Gastrocnemius medialis (tissue), 4 donors: ENCODE data around the gene FKBP5.

Experiments
- POLR2A ChIP-seq, 2 donors: fragments of 450-650 bp; IDR thresholded peaks; one replicate each; pipeline ENCODE4 v1.6.1; 2017; ENCODE audit warnings: antibody characterized with exemption in 2 of 2, mild to moderate bottlenecking in 2 of 2, moderate library complexity in 2 of 2
- TF ChIP-seq, protein P1 (sequence below), 5 experiments: fragments of 450-650 bp in 3 of 5; fragments of 200-600 bp in 2 of 5; sonication (generic) in 2 of 5; IDR thresholded peaks in 4 of 5; conservative IDR thresholded peaks in 1 of 5; 1 replicate in 4 of 5; 2 replicates in 1 of 5; pipeline ENCODE4 v1.5.1; 2016 to 2019; ENCODE audit warnings: antibody characterized with exemption in 5 of 5, mild to moderate bottlenecking in 3 of 5, moderate library complexity in 3 of 5

DNA sequence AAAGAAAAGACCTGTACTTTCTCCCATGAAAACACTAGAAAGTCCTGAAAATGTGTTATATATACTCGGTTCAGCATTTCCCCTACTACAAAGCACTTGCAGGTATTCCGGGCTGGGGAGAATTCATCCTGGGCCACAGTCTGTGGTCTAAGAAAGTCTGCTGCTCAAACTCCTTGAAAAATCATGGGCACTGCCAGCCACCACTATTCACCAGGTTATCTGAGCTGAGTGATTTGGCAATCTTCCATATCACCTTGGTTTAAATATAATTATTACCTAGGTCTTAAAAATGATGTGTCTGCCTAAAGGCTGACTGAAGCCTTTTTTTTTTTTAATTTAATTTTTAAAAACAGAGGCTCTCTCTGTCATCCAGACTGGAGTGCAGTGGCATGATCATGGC is 11.3 kb downstream of the FKBP5 start:
- TF ChIP-seq, protein P1, sequence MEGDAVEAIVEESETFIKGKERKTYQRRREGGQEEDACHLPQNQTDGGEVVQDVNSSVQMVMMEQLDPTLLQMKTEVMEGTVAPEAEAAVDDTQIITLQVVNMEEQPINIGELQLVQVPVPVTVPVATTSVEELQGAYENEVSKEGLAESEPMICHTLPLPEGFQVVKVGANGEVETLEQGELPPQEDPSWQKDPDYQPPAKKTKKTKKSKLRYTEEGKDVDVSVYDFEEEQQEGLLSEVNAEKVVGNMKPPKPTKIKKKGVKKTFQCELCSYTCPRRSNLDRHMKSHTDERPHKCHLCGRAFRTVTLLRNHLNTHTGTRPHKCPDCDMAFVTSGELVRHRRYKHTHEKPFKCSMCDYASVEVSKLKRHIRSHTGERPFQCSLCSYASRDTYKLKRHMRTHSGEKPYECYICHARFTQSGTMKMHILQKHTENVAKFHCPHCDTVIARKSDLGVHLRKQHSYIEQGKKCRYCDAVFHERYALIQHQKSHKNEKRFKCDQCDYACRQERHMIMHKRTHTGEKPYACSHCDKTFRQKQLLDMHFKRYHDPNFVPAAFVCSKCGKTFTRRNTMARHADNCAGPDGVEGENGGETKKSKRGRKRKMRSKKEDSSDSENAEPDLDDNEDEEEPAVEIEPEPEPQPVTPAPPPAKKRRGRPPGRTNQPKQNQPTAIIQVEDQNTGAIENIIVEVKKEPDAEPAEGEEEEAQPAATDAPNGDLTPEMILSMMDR (IDR thresholded peaks at IDR 0.05 in 4 of 5, conservative IDR thresholded peaks at IDR 0.05 in 1 of 5) = no peak
- no peak for TF ChIP-seq POLR2A (IDR thresholded peaks at IDR 0.05)
